Ishikawa (cell line): ENCODE measurements around the gene SH3TC1.

Source experiments
- CREB1 ChIP-seq: IDR thresholded peaks from 2 replicates; pipeline ENCODE4 v1.6.1; 2012; ENCODE audit warnings: low read depth
- EP300 ChIP-seq: IDR thresholded peaks from 2 replicates; pipeline ENCODE4 v1.6.1; 2012; ENCODE audit warnings: borderline replicate concordance
- FOXM1 ChIP-seq: IDR thresholded peaks from 2 replicates; pipeline ENCODE4 v1.6.1; 2012; ENCODE audit warnings: low read depth, borderline replicate concordance
- RAD21 ChIP-seq: IDR thresholded peaks from 2 replicates; pipeline ENCODE4 v1.6.1; 2012; ENCODE audit warnings: low read depth
- TCF12 ChIP-seq: IDR thresholded peaks from 2 replicates; pipeline ENCODE4 v1.6.1; 2012; ENCODE audit warnings: low read depth
- TEAD4 ChIP-seq: IDR thresholded peaks from 2 replicates; pipeline ENCODE4 v1.6.1; 2012
- USF1 ChIP-seq: IDR thresholded peaks from 2 replicates; pipeline ENCODE4 v1.6.1; 2012
- YY1 ChIP-seq: IDR thresholded peaks from 2 replicates; pipeline ENCODE4 v1.6.1; 2012; ENCODE audit warnings: low read depth
- TF ChIP-seq, protein P1 (sequence below): IDR thresholded peaks from 2 replicates; pipeline ENCODE4 v1.6.1; 2012; ENCODE audit warnings: low read depth, mild to moderate bottlenecking
- TF ChIP-seq, protein P2 (sequence below): IDR thresholded peaks from 2 replicates; pipeline ENCODE4 v1.6.1; 2012

DNA sequence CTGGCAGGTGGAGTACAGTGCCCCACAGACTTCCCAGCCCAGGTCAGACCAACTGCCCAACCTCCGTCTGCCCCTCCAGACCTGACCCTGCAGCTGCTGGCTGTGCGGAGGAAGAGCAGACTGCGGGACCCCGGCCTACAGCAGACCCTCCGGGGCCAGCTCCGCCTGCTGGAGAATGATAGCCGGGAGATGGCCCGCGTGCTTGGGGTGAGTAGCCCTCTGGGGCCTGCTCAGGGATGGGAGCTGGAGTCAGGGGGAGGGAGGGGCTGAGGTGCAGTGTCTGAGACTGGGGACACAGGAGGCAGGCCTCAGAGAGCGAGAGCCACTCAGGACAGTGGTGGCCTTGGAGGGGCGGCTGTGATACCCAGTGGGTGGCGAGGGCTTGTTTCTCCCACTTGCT, 13.5 kb downstream of the SH3TC1 start:
- TF ChIP-seq FOXM1 (no peak), CREB1 (no peak), YY1 (no peak), EP300 (no peak), TEAD4 (no peak), RAD21 (no peak), TCF12 (no peak), USF1 (no peak)
- TF ChIP-seq, protein P1, sequence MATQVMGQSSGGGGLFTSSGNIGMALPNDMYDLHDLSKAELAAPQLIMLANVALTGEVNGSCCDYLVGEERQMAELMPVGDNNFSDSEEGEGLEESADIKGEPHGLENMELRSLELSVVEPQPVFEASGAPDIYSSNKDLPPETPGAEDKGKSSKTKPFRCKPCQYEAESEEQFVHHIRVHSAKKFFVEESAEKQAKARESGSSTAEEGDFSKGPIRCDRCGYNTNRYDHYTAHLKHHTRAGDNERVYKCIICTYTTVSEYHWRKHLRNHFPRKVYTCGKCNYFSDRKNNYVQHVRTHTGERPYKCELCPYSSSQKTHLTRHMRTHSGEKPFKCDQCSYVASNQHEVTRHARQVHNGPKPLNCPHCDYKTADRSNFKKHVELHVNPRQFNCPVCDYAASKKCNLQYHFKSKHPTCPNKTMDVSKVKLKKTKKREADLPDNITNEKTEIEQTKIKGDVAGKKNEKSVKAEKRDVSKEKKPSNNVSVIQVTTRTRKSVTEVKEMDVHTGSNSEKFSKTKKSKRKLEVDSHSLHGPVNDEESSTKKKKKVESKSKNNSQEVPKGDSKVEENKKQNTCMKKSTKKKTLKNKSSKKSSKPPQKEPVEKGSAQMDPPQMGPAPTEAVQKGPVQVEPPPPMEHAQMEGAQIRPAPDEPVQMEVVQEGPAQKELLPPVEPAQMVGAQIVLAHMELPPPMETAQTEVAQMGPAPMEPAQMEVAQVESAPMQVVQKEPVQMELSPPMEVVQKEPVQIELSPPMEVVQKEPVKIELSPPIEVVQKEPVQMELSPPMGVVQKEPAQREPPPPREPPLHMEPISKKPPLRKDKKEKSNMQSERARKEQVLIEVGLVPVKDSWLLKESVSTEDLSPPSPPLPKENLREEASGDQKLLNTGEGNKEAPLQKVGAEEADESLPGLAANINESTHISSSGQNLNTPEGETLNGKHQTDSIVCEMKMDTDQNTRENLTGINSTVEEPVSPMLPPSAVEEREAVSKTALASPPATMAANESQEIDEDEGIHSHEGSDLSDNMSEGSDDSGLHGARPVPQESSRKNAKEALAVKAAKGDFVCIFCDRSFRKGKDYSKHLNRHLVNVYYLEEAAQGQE, result no peak
- TF ChIP-seq, protein P2, sequence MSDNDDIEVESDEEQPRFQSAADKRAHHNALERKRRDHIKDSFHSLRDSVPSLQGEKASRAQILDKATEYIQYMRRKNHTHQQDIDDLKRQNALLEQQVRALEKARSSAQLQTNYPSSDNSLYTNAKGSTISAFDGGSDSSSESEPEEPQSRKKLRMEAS, result no peak
